Heart left ventricle (tissue), 13 donors: Measurements from ENCODE around the gene SLC1A4.

Source experiments
- CTCF ChIP-seq, 12 donors: fragments of 200-600 bp; sonication (generic) in 4 of 12; IDR thresholded peaks; one replicate each; pipeline versions ENCODE4 v1.5.0 to v1.8.0; 2018 to 2022; ENCODE audit warnings: antibody characterized with exemption in 12 of 12, mild to moderate bottlenecking in 5 of 12
- POLR2A ChIP-seq, 2 donors: fragments of 450-650 bp; IDR thresholded peaks; one replicate each; pipeline ENCODE4 v1.6.1; 2017; ENCODE audit warnings: antibody characterized with exemption in 2 of 2, mild to moderate bottlenecking in 2 of 2, moderate library complexity in 2 of 2
- donor health status: ischemic (EF 13 %, LVEDD 7.1; RV severe dilation, severe dysfunction).
- donor health status: DM: no; HTN: yes; CAD: no.
- donor health status: DM: no; HTN: no; CAD: no.
- donor health status: ischemic (EF 25% LVEDD 6.9; RV normal size, moderate dysfunction).
- donor health status: ischemic (EF 25% LVEDD 5.7; RV mildly dilated, moderate dysfunction).
- donor health status: ischemic (EF 35%, LVEDD 5.7; RV mildly dilated, moderate dysfunction).
- donor health status: nonischemic (EF 11% LVEDD 7.7; RV severe dilation, severe dysfunction).
- donor health status: DM: yes; HTN: yes; CAD: no.
- donor health status: PGD.
- donor health status: ischemic (EF 29% LVEDD 5.4; RV normal size, mild dysfunction).
- donor health status: nonischemic (EF 23%, LVEDD 6.1; RV moderate dilation, normal function).

- TF ChIP-seq CTCF (IDR thresholded peaks at IDR 0.05) (no peak), POLR2A (IDR thresholded peaks at IDR 0.05) (no peak)
These were observed 21.6 kb upstream of the SLC1A4 start for GRCh38 chr2:64967601-64968000.
